Lower lobe of right lung (tissue), 2 donors: ENCODE data around the gene ZMYM2. TPM values are rescaled to one million over a fixed set of nuclear protein-coding genes. Genes with fewer than 3 reads are reported as not detected.
A peak's percentile ranks its signal among the peaks of the same experiment; 100 is the strongest.

ENCODE experiments used
- ATAC-seq, 2 donors: fragments of 200-7000 bp; cut with Tn5 transposase; one replicate each; pipeline ENCODE4 v1.9.1; 2020 to 2022; ENCODE audit warnings: mild to moderate bottlenecking in 2 of 2, moderate library complexity in 2 of 2
- DNase-seq: peaks from one replicate; pipeline ENCODE4 v3.0.0-alpha.2; 2020
- H3K27ac ChIP-seq: fragments of 200-600 bp; one replicate; pipeline ENCODE4 v1.8.0; 2022
- H3K27me3 ChIP-seq: fragments of 200-600 bp; one replicate; pipeline ENCODE4 v1.8.0; 2022; ENCODE audit warnings: low read depth
- H3K36me3 ChIP-seq: fragments of 200-600 bp; one replicate; pipeline ENCODE4 v1.8.0; 2022; ENCODE audit warnings: mild to moderate bottlenecking
- H3K4me1 ChIP-seq: fragments of 200-600 bp; one replicate; pipeline ENCODE4 v1.8.0; 2022
- H3K4me3 ChIP-seq: fragments of 200-600 bp; one replicate; pipeline ENCODE4 v1.8.0; 2022; ENCODE audit warnings: mild to moderate bottlenecking
- H3K9me3 ChIP-seq: fragments of 200-600 bp; one replicate; pipeline ENCODE4 v1.8.0; 2022
- intact Hi-C: fragments of 100-400 bp; cut with DNase I; formaldehyde crosslinking; loops from one replicate; pipeline ENCODE4 v1.11.0; 2022
- total RNA-seq: library from RNA; stranded (reverse); fragmentation: NEBNext Ultra II Directional; extraction: Animal tissue kit (Norgen Biotek cat#: 25700); gene quantifications from one replicate; pipeline ENCODE4 v1.2.1, GENCODE V29; 2021
- TF ChIP-seq, protein P1 (sequence below): fragments of 200-600 bp; IDR thresholded peaks from one replicate; pipeline ENCODE4 v1.8.0; 2022; ENCODE audit warnings: antibody characterized with exemption, mild to moderate bottlenecking
- donor health status: DM: no; HTN: yes; CAD: no; lungs with severe emphysema.

ZMYM2 gene
- total RNA-seq, 1 donor from 2014 or later = 71.5 TPM

DNA sequence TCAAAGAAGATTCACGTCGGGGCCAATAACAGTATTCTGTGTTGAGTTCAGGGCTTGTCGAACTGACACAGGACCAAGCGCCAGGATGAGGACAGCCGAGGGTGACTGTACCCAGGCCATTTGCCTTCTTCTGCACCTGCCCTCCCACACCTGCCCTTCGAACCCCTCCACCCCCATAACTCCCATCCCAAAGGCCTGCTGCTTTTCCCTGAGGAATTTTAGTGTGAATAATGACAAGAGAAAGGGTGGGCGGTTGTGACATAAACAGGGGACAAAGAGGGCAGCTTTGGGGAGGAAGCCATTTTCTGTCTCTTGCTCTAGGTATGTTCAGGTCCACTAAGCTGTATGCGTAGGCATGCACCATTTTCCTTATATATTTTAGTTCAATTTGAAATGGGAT is 176.2 kb downstream of the ZMYM2 start:
- Histone ChIP-seq H3K4me3 (no peak overlapping the region), H3K9me3 (no peaks in the 10 kb centered on the region), H3K27ac (no peak overlapping the region), H3K4me1 (no peaks in the 10 kb centered on the region), H3K36me3 (no peaks in the 10 kb centered on the region), H3K27me3 (peaks cover 50% of the 10 kb centered on the region)
- intact Hi-C loops = no loop called here
- ATAC-seq (no peak), DNase-seq (no peak)
- TF ChIP-seq, protein P1, sequence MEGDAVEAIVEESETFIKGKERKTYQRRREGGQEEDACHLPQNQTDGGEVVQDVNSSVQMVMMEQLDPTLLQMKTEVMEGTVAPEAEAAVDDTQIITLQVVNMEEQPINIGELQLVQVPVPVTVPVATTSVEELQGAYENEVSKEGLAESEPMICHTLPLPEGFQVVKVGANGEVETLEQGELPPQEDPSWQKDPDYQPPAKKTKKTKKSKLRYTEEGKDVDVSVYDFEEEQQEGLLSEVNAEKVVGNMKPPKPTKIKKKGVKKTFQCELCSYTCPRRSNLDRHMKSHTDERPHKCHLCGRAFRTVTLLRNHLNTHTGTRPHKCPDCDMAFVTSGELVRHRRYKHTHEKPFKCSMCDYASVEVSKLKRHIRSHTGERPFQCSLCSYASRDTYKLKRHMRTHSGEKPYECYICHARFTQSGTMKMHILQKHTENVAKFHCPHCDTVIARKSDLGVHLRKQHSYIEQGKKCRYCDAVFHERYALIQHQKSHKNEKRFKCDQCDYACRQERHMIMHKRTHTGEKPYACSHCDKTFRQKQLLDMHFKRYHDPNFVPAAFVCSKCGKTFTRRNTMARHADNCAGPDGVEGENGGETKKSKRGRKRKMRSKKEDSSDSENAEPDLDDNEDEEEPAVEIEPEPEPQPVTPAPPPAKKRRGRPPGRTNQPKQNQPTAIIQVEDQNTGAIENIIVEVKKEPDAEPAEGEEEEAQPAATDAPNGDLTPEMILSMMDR = no peak

DNA sequence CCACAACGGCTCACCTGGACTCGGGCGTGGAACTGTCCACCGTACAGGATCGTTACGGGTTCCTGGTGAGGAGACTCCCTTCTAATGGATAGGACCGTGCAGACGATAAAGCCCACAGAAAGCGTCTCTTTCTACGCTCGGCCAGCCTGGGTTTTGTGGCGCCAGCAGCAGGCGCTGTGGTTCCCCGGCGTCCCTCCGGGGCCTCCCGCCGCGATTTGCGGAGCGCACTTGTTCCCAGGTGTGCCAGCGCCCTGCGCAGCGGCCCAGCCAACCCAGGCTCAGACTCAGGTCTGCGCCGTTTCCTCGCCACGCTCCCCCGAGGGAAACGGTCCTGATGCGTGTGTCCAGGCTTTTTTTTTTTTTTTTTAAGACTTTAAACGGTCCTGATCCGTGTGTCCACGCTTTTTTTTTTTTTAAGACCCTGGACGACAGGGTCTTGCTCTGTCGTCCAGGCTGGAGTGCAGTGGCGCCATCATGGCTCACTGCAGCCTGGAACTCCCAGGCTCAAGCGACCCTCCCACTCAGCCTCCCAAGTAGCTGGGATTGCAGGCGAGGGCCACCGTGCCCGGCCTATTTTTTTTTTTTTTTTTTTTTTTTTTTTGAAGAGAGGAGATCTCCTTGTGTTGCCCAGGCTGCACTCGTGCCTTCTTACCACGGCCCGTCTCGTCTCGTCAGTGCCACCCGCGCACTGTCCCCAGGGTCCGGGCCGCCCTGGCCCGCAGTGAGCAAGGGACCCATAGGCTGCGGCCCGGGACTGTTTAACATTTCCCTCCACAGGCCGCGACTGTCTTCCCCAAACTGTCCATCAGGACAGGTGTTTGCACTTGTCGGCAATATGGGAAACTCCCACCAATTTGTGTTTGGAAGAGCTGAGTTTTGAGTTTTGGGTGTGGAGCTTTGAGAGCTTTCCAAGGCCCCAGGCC is 178.5 kb downstream of the ZMYM2 start:
- H3K36me3 ChIP-seq = no peaks in the 10 kb centered on the region
- intact Hi-C loops = no loop called here
- peaks cover 67% of the 10 kb centered on the region for H3K27me3 ChIP-seq
- DNase-seq (no peak), ATAC-seq (peak; percentile 77 to 82)
- H3K27ac ChIP-seq = no peak overlapping the region
- TF ChIP-seq, protein P1 = peak; percentile 28
- no peaks in the 10 kb centered on the region for H3K4me1 ChIP-seq
- H3K9me3 ChIP-seq = no peaks in the 10 kb centered on the region
- H3K4me3 ChIP-seq = no peak overlapping the region

DNA sequence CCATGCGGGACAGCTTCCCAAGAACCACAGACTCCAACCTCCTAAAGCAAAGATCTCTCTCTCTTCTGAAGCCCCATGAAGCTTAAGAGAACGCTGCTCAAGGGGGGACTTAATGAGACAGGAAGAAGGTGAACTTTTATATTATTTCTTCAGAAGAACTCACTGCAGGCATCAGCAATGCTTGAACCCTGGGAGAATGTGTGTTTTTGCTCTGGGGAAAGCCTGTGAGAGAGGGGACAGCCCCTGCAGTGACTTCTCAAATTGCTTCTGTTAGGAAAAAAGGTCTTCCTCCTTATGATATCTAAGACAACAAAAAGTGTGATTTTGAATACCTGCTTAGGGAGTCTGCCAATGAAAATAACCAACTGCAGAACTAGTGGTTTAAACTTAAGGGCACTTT is 179.3 kb downstream of the ZMYM2 start:
- no peak for ATAC-seq
- intact Hi-C loops = no loop called here
- Histone ChIP-seq H3K4me1 (no peaks in the 10 kb centered on the region), H3K36me3 (no peaks in the 10 kb centered on the region), H3K27me3 (peaks cover 75% of the 10 kb centered on the region), H3K4me3 (no peak overlapping the region), H3K9me3 (no peaks in the 10 kb centered on the region), H3K27ac (no peak overlapping the region)
- no peak for DNase-seq
- TF ChIP-seq, protein P1 = no peak

DNA sequence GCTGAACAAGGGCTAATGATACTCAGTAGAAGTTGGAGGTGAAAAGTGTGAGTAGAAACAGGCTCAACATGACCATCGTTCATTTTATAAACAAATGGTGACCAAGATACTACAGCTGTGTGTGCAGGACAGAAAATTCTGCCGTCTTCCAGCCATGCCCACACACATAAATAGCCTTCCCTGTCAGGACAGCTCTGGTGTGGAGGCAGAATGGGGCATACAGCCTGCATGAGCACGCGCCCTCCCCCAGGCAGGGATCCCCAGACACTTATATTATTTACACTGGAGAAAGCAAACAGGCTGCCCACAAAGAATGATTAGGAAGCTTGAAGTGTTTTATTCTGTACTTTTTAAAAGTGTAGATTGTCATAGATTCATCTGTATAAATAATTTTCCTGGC is 182.0 kb downstream of the ZMYM2 start:
- TF ChIP-seq, protein P1 = no peak
- no peak overlapping the region for H3K27ac ChIP-seq

More for the DNA sequence above, 182.0 kb downstream of the ZMYM2 start:
- no peaks in the 10 kb centered on the region for H3K4me1 ChIP-seq
- H3K36me3 ChIP-seq = no peaks in the 10 kb centered on the region
- DNase-seq = no peak
- H3K9me3 ChIP-seq = no peaks in the 10 kb centered on the region
- intact Hi-C loops = no loop called here
- H3K27me3 ChIP-seq = peaks cover 83% of the 10 kb centered on the region
- H3K4me3 ChIP-seq = no peak overlapping the region
- ATAC-seq = peak in 1 of 2 donors; percentile 26

Other genes with a start within 250 kb of the ZMYM2 start
- gene PSPC1, start 175.8 kb upstream of the ZMYM2 start, total RNA-seq = 40.5 TPM
- 10.9 TPM for gene ZMYM5, start 95.1 kb upstream of the ZMYM2 start, total RNA-seq
- not detected for gene GJA3, start 202.3 kb downstream of the ZMYM2 start, total RNA-seq
- gene GJB2, start 234.2 kb downstream of the ZMYM2 start, total RNA-seq = 0.77 TPM